Measurements from ENCODE around the gene PRSS36. TPM values are rescaled to one million over a fixed set of nuclear protein-coding genes. Genes with fewer than 3 reads are reported as not detected.

PRSS36 gene
- total and polyA plus RNA-seq, 4 donors: 0.09 to 2.1 (median 0.62) TPM

- Histone ChIP-seq H3K4me3 (ENCODE audit: low read depth in 1 of 3, low read length in 3 of 3) (no peak overlapping the region), H3K9ac (ENCODE audit: low read depth in 1 of 2, low read length in 2 of 2) (no peak overlapping the region), H3K4me1 (ENCODE audit: control insufficient read depth in 4 of 4, insufficient read depth in 4 of 4, low read length in 3 of 4) (peaks cover 7 to 28% (median 20%) of the 10 kb centered on the region in 4 donors), H3K27ac (ENCODE audit: low read depth in 1 of 2, low read length in 2 of 2) (no peak overlapping the region), H3K27me3 (ENCODE audit: control insufficient read depth in 4 of 4, insufficient read depth in 4 of 4, low read length in 3 of 4) (no peaks in the 10 kb centered on the region), H3K36me3 (ENCODE audit: control insufficient read depth in 4 of 4, insufficient read depth in 3 of 4, low read depth in 1 of 4, low read length in 3 of 4) (peaks cover 17 to 72% (median 70%) of the 10 kb centered on the region in 4 donors), H3K9me3 (ENCODE audit: control insufficient read depth in 4 of 4, low read length in 3 of 4) (no peaks in the 10 kb centered on the region)
- TF ChIP-seq YY1 (IDR thresholded peaks at IDR 0.05) (no peak), NR2F2 (IDR thresholded peaks at IDR 0.05) (no peak)
- DNase-seq (ENCODE audit: low spot score): no peak
- WGBS: 63% methylated on average over 5 of the region's 5 CpGs
Measured at GRCh38 chr16:31185339-31185738, 35.5 kb upstream of the PRSS36 start.

DNA sequence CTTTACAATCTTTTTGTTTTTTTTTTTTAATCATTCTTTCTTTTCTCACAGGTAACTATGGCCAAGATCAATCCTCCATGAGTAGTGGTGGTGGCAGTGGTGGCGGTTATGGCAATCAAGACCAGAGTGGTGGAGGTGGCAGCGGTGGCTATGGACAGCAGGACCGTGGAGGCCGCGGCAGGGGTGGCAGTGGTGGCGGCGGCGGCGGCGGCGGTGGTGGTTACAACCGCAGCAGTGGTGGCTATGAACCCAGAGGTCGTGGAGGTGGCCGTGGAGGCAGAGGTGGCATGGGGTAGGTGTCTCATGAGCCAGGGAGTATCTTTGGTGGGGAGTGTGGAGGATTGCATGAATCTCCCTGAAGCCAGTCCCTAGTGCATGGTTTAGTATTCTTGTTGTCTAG lies 35.0 kb upstream of the PRSS36 start:
- no peak overlapping the region for H3K4me3 ChIP-seq (ENCODE audit: low read depth in 1 of 3, low read length in 3 of 3)
- peaks cover 16 to 68% (median 65%) of the 10 kb centered on the region in 4 donors for H3K36me3 ChIP-seq (ENCODE audit: control insufficient read depth in 4 of 4, insufficient read depth in 3 of 4, low read depth in 1 of 4, low read length in 3 of 4)
- TF ChIP-seq HNF4G (IDR thresholded peaks at IDR 0.05): no peak
- TF ChIP-seq, protein P1, sequence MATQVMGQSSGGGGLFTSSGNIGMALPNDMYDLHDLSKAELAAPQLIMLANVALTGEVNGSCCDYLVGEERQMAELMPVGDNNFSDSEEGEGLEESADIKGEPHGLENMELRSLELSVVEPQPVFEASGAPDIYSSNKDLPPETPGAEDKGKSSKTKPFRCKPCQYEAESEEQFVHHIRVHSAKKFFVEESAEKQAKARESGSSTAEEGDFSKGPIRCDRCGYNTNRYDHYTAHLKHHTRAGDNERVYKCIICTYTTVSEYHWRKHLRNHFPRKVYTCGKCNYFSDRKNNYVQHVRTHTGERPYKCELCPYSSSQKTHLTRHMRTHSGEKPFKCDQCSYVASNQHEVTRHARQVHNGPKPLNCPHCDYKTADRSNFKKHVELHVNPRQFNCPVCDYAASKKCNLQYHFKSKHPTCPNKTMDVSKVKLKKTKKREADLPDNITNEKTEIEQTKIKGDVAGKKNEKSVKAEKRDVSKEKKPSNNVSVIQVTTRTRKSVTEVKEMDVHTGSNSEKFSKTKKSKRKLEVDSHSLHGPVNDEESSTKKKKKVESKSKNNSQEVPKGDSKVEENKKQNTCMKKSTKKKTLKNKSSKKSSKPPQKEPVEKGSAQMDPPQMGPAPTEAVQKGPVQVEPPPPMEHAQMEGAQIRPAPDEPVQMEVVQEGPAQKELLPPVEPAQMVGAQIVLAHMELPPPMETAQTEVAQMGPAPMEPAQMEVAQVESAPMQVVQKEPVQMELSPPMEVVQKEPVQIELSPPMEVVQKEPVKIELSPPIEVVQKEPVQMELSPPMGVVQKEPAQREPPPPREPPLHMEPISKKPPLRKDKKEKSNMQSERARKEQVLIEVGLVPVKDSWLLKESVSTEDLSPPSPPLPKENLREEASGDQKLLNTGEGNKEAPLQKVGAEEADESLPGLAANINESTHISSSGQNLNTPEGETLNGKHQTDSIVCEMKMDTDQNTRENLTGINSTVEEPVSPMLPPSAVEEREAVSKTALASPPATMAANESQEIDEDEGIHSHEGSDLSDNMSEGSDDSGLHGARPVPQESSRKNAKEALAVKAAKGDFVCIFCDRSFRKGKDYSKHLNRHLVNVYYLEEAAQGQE (IDR thresholded peaks at IDR 0.05): no peak
- TF ChIP-seq, protein P2, sequence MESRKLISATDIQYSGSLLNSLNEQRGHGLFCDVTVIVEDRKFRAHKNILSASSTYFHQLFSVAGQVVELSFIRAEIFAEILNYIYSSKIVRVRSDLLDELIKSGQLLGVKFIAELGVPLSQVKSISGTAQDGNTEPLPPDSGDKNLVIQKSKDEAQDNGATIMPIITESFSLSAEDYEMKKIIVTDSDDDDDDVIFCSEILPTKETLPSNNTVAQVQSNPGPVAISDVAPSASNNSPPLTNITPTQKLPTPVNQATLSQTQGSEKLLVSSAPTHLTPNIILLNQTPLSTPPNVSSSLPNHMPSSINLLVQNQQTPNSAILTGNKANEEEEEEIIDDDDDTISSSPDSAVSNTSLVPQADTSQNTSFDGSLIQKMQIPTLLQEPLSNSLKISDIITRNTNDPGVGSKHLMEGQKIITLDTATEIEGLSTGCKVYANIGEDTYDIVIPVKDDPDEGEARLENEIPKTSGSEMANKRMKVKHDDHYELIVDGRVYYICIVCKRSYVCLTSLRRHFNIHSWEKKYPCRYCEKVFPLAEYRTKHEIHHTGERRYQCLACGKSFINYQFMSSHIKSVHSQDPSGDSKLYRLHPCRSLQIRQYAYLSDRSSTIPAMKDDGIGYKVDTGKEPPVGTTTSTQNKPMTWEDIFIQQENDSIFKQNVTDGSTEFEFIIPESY (IDR thresholded peaks at IDR 0.05): no peak
- no peak for TF ChIP-seq NR2F2 (IDR thresholded peaks at IDR 0.05)
- no peak for TF ChIP-seq RXRA (IDR thresholded peaks at IDR 0.05)
- TF ChIP-seq YY1 (IDR thresholded peaks at IDR 0.05): no peak
- TF ChIP-seq, protein P3, sequence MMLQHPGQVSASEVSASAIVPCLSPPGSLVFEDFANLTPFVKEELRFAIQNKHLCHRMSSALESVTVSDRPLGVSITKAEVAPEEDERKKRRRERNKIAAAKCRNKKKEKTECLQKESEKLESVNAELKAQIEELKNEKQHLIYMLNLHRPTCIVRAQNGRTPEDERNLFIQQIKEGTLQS (IDR thresholded peaks at IDR 0.05): no peak
- TF ChIP-seq GABPA (IDR thresholded peaks at IDR 0.05 in 1 of 2, conservative IDR thresholded peaks at IDR 0.05 in 1 of 2): no peak
- TF ChIP-seq CTCF (IDR thresholded peaks at IDR 0.05; ENCODE audit: low read depth, low read length, missing input control): no peak
- no peak for TF ChIP-seq EGR1 (IDR thresholded peaks at IDR 0.05; ENCODE audit: low read depth in 2 of 2)
- no peak for TF ChIP-seq RAD21 (IDR thresholded peaks at IDR 0.05)
- no peak for TF ChIP-seq FOXA2 (IDR thresholded peaks at IDR 0.05)
- no peak for TF ChIP-seq FOXA1 (IDR thresholded peaks at IDR 0.05)
- TF ChIP-seq SP1 (IDR thresholded peaks at IDR 0.05): no peak
- H3K4me1 ChIP-seq (ENCODE audit: control insufficient read depth in 4 of 4, insufficient read depth in 4 of 4, low read length in 3 of 4): peaks cover 7 to 28% (median 20%) of the 10 kb centered on the region in 4 donors
- H3K27ac ChIP-seq (ENCODE audit: low read depth in 1 of 2, low read length in 2 of 2): no peak overlapping the region
- H3K9ac ChIP-seq (ENCODE audit: low read depth in 1 of 2, low read length in 2 of 2): no peak overlapping the region
- no peaks in the 10 kb centered on the region for H3K27me3 ChIP-seq (ENCODE audit: control insufficient read depth in 4 of 4, insufficient read depth in 4 of 4, low read length in 3 of 4)
- DNase-seq (ENCODE audit: low spot score): no peak
- WGBS: 94% methylated on average over 14 of the region's 14 CpGs
- no peaks in the 10 kb centered on the region for H3K9me3 ChIP-seq (ENCODE audit: control insufficient read depth in 4 of 4, low read length in 3 of 4)

All from liver (tissue), 9 donors.